ENCODE results near the gene GNG4. TPM values are rescaled to one million over a fixed set of nuclear protein-coding genes. Genes with fewer than 3 reads are reported as not detected.

The GNG4 gene
- total and polyA plus RNA-seq, 8 donors, result 0.56 to 20.4 (median 3.0) TPM

GRCh38 chr1:235613602-235614001, 36.0 kb downstream of the GNG4 start:
- H3K9me3 ChIP-seq, result no peaks in the 10 kb centered on the region
- H3K4me1 ChIP-seq, result no peaks in the 10 kb centered on the region
- no peak overlapping the region for H3K27ac ChIP-seq
- H3K27me3 ChIP-seq, result no peaks in the 10 kb centered on the region
- ATAC-seq (no peak), DNase-seq (no peak), FAIRE-seq (no peak)
- intact Hi-C loops (cut with DNase I), result no loop called here
- no peak for TF ChIP-seq CTCF (IDR thresholded peaks at IDR 0.05)
- no peak overlapping the region for H3K4me3 ChIP-seq
- WGBS, 2 donors, result 66 to 76% methylated on average over 2 of the region's 2 CpGs
- no peaks in the 10 kb centered on the region for H3K36me3 ChIP-seq

GRCh38 chr1:235612761-235613160, 36.8 kb downstream of the GNG4 start:
- FAIRE-seq, result no peak
- 74 to 90% methylated on average over 3 of the region's 3 CpGs for WGBS, 2 donors
- no peaks in the 10 kb centered on the region for H3K9me3 ChIP-seq
- intact Hi-C loops (cut with DNase I), result no loop called here
- no peak for ATAC-seq
- no peak overlapping the region for H3K27ac ChIP-seq
- no peak overlapping the region for H3K4me3 ChIP-seq
- no peaks in the 10 kb centered on the region for H3K36me3 ChIP-seq
- H3K4me1 ChIP-seq, result no peaks in the 10 kb centered on the region
- no peak for DNase-seq
- no peaks in the 10 kb centered on the region for H3K27me3 ChIP-seq
- TF ChIP-seq CTCF (IDR thresholded peaks at IDR 0.05), result no peak

GRCh38 chr1:235610157-235610556, 39.4 kb downstream of the GNG4 start:
- Histone ChIP-seq H3K4me1 (no peaks in the 10 kb centered on the region), H3K9me3 (no peaks in the 10 kb centered on the region), H3K27ac (no peak overlapping the region), H3K27me3 (no peaks in the 10 kb centered on the region), H3K4me3 (no peak overlapping the region), H3K36me3 (no peaks in the 10 kb centered on the region)
- FAIRE-seq (no peak), ATAC-seq (no peak), DNase-seq (no peak)
- TF ChIP-seq CTCF (IDR thresholded peaks at IDR 0.05), result no peak
- WGBS, 2 donors, result 80 to 91% methylated on average over 6 of the region's 6 CpGs
- intact Hi-C loops (cut with DNase I), result no loop called here

GRCh38 chr1:235608278-235608677, 41.3 kb downstream of the GNG4 start:
- ATAC-seq (peak in 2 of 4 donors; percentile 59 to 84), DNase-seq (no peak), FAIRE-seq (no peak)
- no peak for TF ChIP-seq CTCF (IDR thresholded peaks at IDR 0.05)
- Histone ChIP-seq H3K27me3 (no peaks in the 10 kb centered on the region), H3K4me1 (no peaks in the 10 kb centered on the region), H3K9me3 (no peaks in the 10 kb centered on the region), H3K27ac (no peak overlapping the region), H3K4me3 (no peak overlapping the region), H3K36me3 (no peaks in the 10 kb centered on the region)
- intact Hi-C loops (cut with DNase I), result no loop called here
- WGBS, 2 donors, result 45 to 51% methylated on average over 3 of the region's 3 CpGs

- intact Hi-C loops (cut with DNase I), result no loop called here
- Histone ChIP-seq H3K4me3 (no peak overlapping the region), H3K4me1 (no peaks in the 10 kb centered on the region), H3K27me3 (no peaks in the 10 kb centered on the region), H3K9me3 (no peaks in the 10 kb centered on the region), H3K27ac (no peak overlapping the region), H3K36me3 (no peaks in the 10 kb centered on the region)
- DNase-seq (no peak), ATAC-seq (no peak), FAIRE-seq (no peak)
- 86 to 94% methylated on average over 11 of the region's 11 CpGs for WGBS, 2 donors
- TF ChIP-seq CTCF (IDR thresholded peaks at IDR 0.05), result no peak
Measured at GRCh38 chr1:235607284-235607683, 42.3 kb downstream of the GNG4 start.

Measured in pancreas (tissue), 10 donors.